HG02970 (cell line): ENCODE data around the gene RTL3.
"Not testable (repeated sequence)": the region's sequence is repeated elsewhere in the genome, so short reads cannot be mapped to it uniquely, and the experiment has no call there.

Experiments used
- ATAC-seq: cut with Tn5 transposase; IDR thresholded peaks from one replicate; pipeline ENCODE4 v1.9.1; 2021; ENCODE audit warnings: mild to moderate bottlenecking, moderate library complexity, moderate number of reproducible peaks; ENCODE audit not compliant: unreplicated experiment, low FRiP score

RTL3 gene

GRCh38 chrX:78658845-78659744 is at the start of gene RTL3:
Gene RTL3, minus strand, starts transcription at chrX:78659328. Its CDS starts 908 bp downstream, at chrX:78658420.
- no peak for ATAC-seq

GRCh38 chrX:78708816-78709215 is 49.7 kb upstream of the RTL3 start:
- ATAC-seq: no peak

GRCh38 chrX:78708262-78708661 is 49.1 kb upstream of the RTL3 start:
- no peak for ATAC-seq

GRCh38 chrX:78706071-78706470 is 46.9 kb upstream of the RTL3 start:
- no peak for ATAC-seq

GRCh38 chrX:78693536-78693935 is 34.4 kb upstream of the RTL3 start:
- ATAC-seq: no peak

GRCh38 chrX:78693012-78693411 is 33.9 kb upstream of the RTL3 start:
- no peak for ATAC-seq

GRCh38 chrX:78687586-78687985 is 28.5 kb upstream of the RTL3 start:
- ATAC-seq: no peak

GRCh38 chrX:78673246-78673645 is 14.1 kb upstream of the RTL3 start:
- ATAC-seq: no peak

- no peak for ATAC-seq
Observed at GRCh38 chrX:78665342-78665741, 6.2 kb upstream of the RTL3 start.

- no peak for ATAC-seq
Observed at GRCh38 chrX:78661836-78662235, 2.7 kb upstream of the RTL3 start.

- ATAC-seq: no peak
Observed at GRCh38 chrX:78659955-78660354, 827 bp upstream of the RTL3 start.

- no peak for ATAC-seq
Observed at GRCh38 chrX:78658414-78658813, 714 bp downstream of the RTL3 start.

- no peak for ATAC-seq
Observed at GRCh38 chrX:78655642-78656041, 3.5 kb downstream of the RTL3 start.

GRCh38 chrX:78653118-78653822 is 5.9 kb downstream of the RTL3 start:
- ATAC-seq: no peak

- ATAC-seq: no peak
Observed at GRCh38 chrX:78650906-78651437, 8.2 kb downstream of the RTL3 start.

GRCh38 chrX:78643874-78644273 is 15.3 kb downstream of the RTL3 start:
- ATAC-seq: no peak

GRCh38 chrX:78643096-78643495 is 16.0 kb downstream of the RTL3 start:
- ATAC-seq: no peak

GRCh38 chrX:78636096-78636495 is 23.0 kb downstream of the RTL3 start:
- ATAC-seq: not testable (repeated sequence)

- no peak for ATAC-seq
Observed at GRCh38 chrX:78624962-78625909, 33.9 kb downstream of the RTL3 start.

GRCh38 chrX:78624426-78624825 is 34.7 kb downstream of the RTL3 start:
- ATAC-seq: no peak
